OCI-LY7 (cell line): ENCODE measurements around the gene CDK17. TPM values are rescaled to one million over a fixed set of nuclear protein-coding genes. Genes with fewer than 3 reads are reported as not detected.

ENCODE experiments used
- BruUV-seq: library from RNA; stranded (reverse); fragments of 400-500 nt; replicated peaks from 2 replicates; lab custom pipeline; 2021; lab: Mats Ljungman, UMichigan
- CTCF ChIA-PET: fragments of 300-600 bp; sonication (Branson Sonifier 250); formaldehyde crosslinking; loops from one replicate; lab custom pipeline; 2022; ENCODE audit warnings: antibody characterized with exemption; ENCODE audit not compliant: unreplicated experiment; lab: Charles Lee
- POLR2A ChIA-PET: fragments of 300-600 bp; sonication (Branson Sonifier 250); formaldehyde crosslinking; loops from one replicate; lab custom pipeline; 2022; ENCODE audit warnings: antibody characterized with exemption; lab: Charles Lee
- DNase-seq: peaks from one replicate; pipeline ENCODE4 v3.0.0-alpha.2; 2015; ENCODE audit warnings: low spot score
- H2AFZ ChIP-seq: fragments of 200-600 bp; sonication (generic), shearing (Covaris generic); 2 replicates; pipeline ENCODE4 v1.6.1; 2014; ENCODE audit warnings: mild to moderate bottlenecking, antibody characterized with exemption, low read length, moderate library complexity
- H3K27ac ChIP-seq: fragments of 200-600 bp; sonication (generic); 2 replicates; pipeline ENCODE4 v1.5.1; 2014; ENCODE audit warnings: mixed run types, low read depth, mild to moderate bottlenecking, moderate library complexity, low read length, inconsistent platforms; ENCODE audit not compliant: poor library complexity, severe bottlenecking
- H3K36me3 ChIP-seq: fragments of 200-600 bp; sonication (generic); 2 replicates; pipeline ENCODE4 v1.6.1; 2014; ENCODE audit warnings: mild to moderate bottlenecking, antibody characterized with exemption, low read length, moderate library complexity, mixed read lengths; ENCODE audit not compliant: insufficient read depth
- H3K4me1 ChIP-seq: fragments of 200-600 bp; sonication (generic); 2 replicates; pipeline ENCODE4 v1.5.1; 2014; ENCODE audit warnings: mild to moderate bottlenecking, low read length; ENCODE audit not compliant: insufficient read depth, poor library complexity, severe bottlenecking
- H3K4me2 ChIP-seq: fragments of 200-600 bp; sonication (generic); 2 replicates; pipeline ENCODE4 v1.6.1; 2014; ENCODE audit warnings: mild to moderate bottlenecking, low read length
- H3K4me3 ChIP-seq: fragments of 200-600 bp; sonication (generic); 2 replicates; pipeline ENCODE4 v1.5.1; 2014; ENCODE audit warnings: mild to moderate bottlenecking, low read depth, low read length; ENCODE audit not compliant: poor library complexity, severe bottlenecking
- H3K79me2 ChIP-seq: fragments of 200-600 bp; sonication (generic); 2 replicates; pipeline ENCODE4 v1.6.1; 2016; ENCODE audit warnings: low read depth, mild to moderate bottlenecking, low read length, moderate library complexity, mixed read lengths; ENCODE audit not compliant: insufficient read depth
- H3K9me2 ChIP-seq: fragments of 200-600 bp; sonication (generic); 2 replicates; pipeline ENCODE4 v1.6.1; 2016; ENCODE audit warnings: mild to moderate bottlenecking, low read length, mixed read lengths; ENCODE audit not compliant: insufficient read depth
- H3K9me3 ChIP-seq: fragments of 200-600 bp; sonication (generic); 2 replicates; pipeline ENCODE4 v1.6.1; 2014; ENCODE audit warnings: mild to moderate bottlenecking, mixed run types, low read length, mixed read lengths
- H4K20me1 ChIP-seq: fragments of 200-600 bp; sonication (generic); 2 replicates; pipeline ENCODE4 v1.6.1; 2014; ENCODE audit warnings: mild to moderate bottlenecking, antibody characterized with exemption, low read length, moderate library complexity, mixed read lengths; ENCODE audit not compliant: insufficient read depth
- EZH2phosphoT487 ChIP-seq: fragments of 200-600 bp; sonication (generic); IDR thresholded peaks from 2 replicates; pipeline ENCODE4 v1.6.1; 2018; ENCODE audit warnings: low read depth, borderline replicate concordance, mild to moderate bottlenecking, mixed run types, antibody characterized with exemption, low read length, moderate library complexity, mixed read lengths
- intact Hi-C: fragments of 100-400 bp; cut with micrococcal nuclease; formaldehyde crosslinking; loops from one replicate; pipeline ENCODE4 v1.10.0; 2022; ENCODE audit not compliant: unreplicated experiment
- total RNA-seq, 2 experiments: library from RNA; depleted of rRNA in 1 of 2; stranded (reverse); fragments of >200 nt in 1 of 2; shearing (Covaris generic) in 1 of 2; gene quantifications; 2 replicates each; pipeline ENCODE4 v1.2.3, GENCODE V29; 2014 to 2022
- TF ChIP-seq, protein P1 (sequence below): fragments of 200-600 bp; sonication (generic); conservative IDR thresholded peaks from 2 replicates; pipeline ENCODE4 v1.5.1; 2014; ENCODE audit warnings: mild to moderate bottlenecking, antibody characterized with exemption, low read length, moderate library complexity, mixed read lengths

Gene CDK17
- total RNA-seq, 2 experiments from 2014 or later: 34.5 to 43.4 TPM

DNA sequence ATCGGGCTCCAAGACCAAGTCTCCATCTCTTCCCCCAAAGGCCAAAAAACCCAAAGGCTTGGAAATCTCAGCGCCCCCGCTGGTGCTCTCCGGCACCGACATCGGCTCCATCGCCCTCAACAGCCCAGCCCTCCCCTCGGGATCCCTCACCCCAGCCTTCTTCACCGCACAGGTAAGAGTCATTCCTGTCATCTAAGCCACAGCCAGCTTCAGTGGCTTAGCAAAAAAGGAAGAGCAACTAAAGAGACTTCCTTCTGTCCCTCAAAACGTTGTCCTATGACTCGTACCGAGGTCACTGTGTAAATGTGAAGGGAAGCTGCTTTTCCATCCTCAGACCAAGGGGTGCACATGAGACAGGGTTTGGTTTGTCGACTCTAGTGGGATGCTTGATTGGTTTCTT lies 152.7 kb downstream of the CDK17 start:
- intact Hi-C loops: no loop called here
- H3K79me2 ChIP-seq: no peaks in the 10 kb centered on the region
- no peaks in the 10 kb centered on the region for H3K36me3 ChIP-seq
- POLR2A ChIA-PET: no interaction called here
- H3K4me1 ChIP-seq: no peaks in the 10 kb centered on the region
- CTCF ChIA-PET: no interaction called here
- H4K20me1 ChIP-seq: no peaks in the 10 kb centered on the region
- no peak for DNase-seq
- no peaks in the 10 kb centered on the region for H3K9me3 ChIP-seq
- no peak overlapping the region for H3K27ac ChIP-seq
- no peak overlapping the region for H3K4me2 ChIP-seq
- H2AFZ ChIP-seq: no peak overlapping the region
- TF ChIP-seq EZH2phosphoT487: no peak
- TF ChIP-seq, protein P1, sequence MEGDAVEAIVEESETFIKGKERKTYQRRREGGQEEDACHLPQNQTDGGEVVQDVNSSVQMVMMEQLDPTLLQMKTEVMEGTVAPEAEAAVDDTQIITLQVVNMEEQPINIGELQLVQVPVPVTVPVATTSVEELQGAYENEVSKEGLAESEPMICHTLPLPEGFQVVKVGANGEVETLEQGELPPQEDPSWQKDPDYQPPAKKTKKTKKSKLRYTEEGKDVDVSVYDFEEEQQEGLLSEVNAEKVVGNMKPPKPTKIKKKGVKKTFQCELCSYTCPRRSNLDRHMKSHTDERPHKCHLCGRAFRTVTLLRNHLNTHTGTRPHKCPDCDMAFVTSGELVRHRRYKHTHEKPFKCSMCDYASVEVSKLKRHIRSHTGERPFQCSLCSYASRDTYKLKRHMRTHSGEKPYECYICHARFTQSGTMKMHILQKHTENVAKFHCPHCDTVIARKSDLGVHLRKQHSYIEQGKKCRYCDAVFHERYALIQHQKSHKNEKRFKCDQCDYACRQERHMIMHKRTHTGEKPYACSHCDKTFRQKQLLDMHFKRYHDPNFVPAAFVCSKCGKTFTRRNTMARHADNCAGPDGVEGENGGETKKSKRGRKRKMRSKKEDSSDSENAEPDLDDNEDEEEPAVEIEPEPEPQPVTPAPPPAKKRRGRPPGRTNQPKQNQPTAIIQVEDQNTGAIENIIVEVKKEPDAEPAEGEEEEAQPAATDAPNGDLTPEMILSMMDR: no peak
- H3K4me3 ChIP-seq: no peak overlapping the region
- no TSS peak for BruUV-seq
- H3K9me2 ChIP-seq: no peaks in the 10 kb centered on the region

GRCh38 chr12:96246926-96247505 lies 153.2 kb downstream of the CDK17 start:
- POLR2A ChIA-PET: no interaction called here
- H3K4me1 ChIP-seq: no peaks in the 10 kb centered on the region
- no peak overlapping the region for H3K4me2 ChIP-seq
- no peak overlapping the region for H2AFZ ChIP-seq
- H3K36me3 ChIP-seq: no peaks in the 10 kb centered on the region
- H3K79me2 ChIP-seq: no peaks in the 10 kb centered on the region
- H3K27ac ChIP-seq: no peak overlapping the region
- CTCF ChIA-PET: no interaction called here
- BruUV-seq: no TSS peak
- no peaks in the 10 kb centered on the region for H3K9me3 ChIP-seq
- DNase-seq: no peak
- TF ChIP-seq EZH2phosphoT487: no peak
- TF ChIP-seq, protein P1: no peak
- H4K20me1 ChIP-seq: no peaks in the 10 kb centered on the region
- H3K9me2 ChIP-seq: no peaks in the 10 kb centered on the region
- H3K4me3 ChIP-seq: no peak overlapping the region
- intact Hi-C loops: no loop called here

- H3K9me3 ChIP-seq: no peaks in the 10 kb centered on the region
- H3K4me3 ChIP-seq: no peak overlapping the region
- no peak overlapping the region for H2AFZ ChIP-seq
- intact Hi-C loops: no loop called here
- no peak for TF ChIP-seq EZH2phosphoT487
- TF ChIP-seq, protein P1: no peak
- no TSS peak for BruUV-seq
- H3K4me1 ChIP-seq: no peaks in the 10 kb centered on the region
- H3K36me3 ChIP-seq: no peaks in the 10 kb centered on the region
- H4K20me1 ChIP-seq: no peaks in the 10 kb centered on the region
- no peak overlapping the region for H3K4me2 ChIP-seq
- H3K9me2 ChIP-seq: no peaks in the 10 kb centered on the region
- DNase-seq: no peak
- POLR2A ChIA-PET: no interaction called here
- CTCF ChIA-PET: no interaction called here
- H3K79me2 ChIP-seq: no peaks in the 10 kb centered on the region
- no peak overlapping the region for H3K27ac ChIP-seq
Measured at GRCh38 chr12:96244826-96245225, 155.4 kb downstream of the CDK17 start.
